NCI-H146 (cell line): ENCODE results near the gene DIAPH3.

ENCODE experiments used
- DNase-seq: peaks from one replicate; lab custom pipeline; 2025; lab: John Stamatoyannopoulos, UW

DIAPH3 gene

GRCh38 chr13:59954601-59955000 lies 209.1 kb downstream of the DIAPH3 start:
- DNase-seq, result no peak

- DNase-seq, result no peak
These were observed 212.7 kb downstream of the DIAPH3 start for GRCh38 chr13:59951011-59951410.

GRCh38 chr13:59950266-59950665 lies 213.5 kb downstream of the DIAPH3 start:
- DNase-seq, result no peak

DNA sequence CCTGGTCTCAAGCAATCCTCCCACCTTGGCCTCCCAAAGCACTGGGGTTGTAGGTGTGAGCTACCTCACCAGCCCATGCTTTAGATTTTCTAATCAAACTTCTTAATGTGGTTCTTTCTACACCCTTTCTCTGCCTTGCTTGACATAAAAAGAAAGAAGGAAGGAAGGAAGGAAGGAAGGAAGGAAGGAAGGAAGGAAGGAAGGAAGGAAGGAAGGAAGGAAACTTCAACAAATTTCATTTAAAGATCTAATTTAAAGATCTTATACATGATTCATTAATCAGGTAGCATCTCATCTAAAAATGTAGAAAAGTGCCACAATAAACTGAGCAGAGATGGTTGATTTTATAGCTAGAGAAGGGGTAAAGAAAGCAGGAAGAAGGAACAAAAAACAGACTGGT lies 215.0 kb downstream of the DIAPH3 start:
- no peak for DNase-seq

- DNase-seq, result no peak
These were observed 216.8 kb downstream of the DIAPH3 start for GRCh38 chr13:59946944-59947343.

- DNase-seq, result peak; percentile 43
These were observed 232.1 kb downstream of the DIAPH3 start for GRCh38 chr13:59931621-59932020.

DNA sequence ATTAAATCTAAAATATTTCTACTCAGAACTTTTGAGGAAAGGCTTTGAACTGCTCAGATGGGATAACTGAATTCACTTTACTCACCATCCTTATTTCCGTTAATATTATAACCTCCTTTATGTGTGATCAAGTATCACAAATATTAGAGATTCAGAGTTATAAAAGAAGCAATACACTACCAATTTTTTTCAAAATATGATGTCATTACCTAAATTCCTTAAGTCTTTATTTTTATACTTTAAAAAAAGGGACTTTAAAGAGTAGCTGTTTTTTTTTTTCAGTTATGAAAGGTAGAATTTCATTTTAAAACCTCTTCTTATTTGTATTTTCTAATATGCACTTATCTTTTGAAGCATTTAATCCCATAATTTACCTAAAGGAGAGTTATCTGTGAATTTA lies 239.5 kb downstream of the DIAPH3 start:
- no peak for DNase-seq

- no peak for DNase-seq
These were observed 248.5 kb downstream of the DIAPH3 start for GRCh38 chr13:59915252-59915651.

DNA sequence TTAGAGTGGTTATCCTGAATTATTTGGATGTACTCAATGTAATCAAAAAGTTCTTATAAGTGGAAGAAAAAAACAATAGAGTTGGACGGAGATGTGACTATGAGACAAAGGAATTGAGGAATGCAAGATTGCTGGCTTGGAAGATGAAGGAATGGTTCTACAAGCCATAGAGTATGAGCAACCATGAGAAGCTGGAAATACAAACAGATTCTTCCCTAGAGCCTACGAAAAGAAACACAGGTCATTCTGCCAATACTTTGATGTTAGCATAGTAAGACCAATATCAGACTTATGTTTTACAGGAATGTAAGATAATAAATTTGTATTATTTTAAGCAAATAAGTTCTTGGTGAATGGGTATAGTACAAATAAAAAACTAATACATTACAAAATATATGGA lies 249.2 kb downstream of the DIAPH3 start:
- DNase-seq, result no peak

DNA sequence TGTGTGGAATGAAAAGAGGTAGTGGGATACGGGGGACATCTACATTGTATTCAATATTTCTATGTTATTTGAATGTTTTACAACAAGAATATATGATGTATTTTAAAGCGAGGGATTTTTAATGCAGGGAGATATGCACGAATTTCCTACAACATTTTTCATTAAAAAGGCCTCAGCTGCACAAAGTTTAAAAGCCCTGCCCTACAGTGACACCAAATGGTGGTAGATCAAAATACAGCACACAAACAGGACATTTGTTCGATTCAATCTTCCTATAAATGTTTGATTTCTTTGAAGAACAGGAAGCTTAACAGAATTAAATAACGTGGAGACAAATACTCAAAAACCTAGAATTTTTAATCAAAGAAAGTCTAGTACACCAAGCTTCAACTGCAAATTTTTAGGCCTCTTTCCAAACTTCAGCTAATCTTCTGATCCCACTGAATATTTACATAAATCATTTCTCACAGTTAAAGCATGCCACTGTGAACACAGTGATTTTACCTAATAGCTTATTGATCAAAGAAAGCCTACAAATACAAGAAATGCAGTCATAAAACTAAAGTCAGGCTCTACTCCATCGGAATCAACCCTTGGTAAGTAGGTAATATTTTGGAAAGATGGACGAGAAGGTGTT lies 257.2 kb downstream of the DIAPH3 start:
- DNase-seq, result peak; percentile 21

- DNase-seq, result no peak
These were observed 262.5 kb downstream of the DIAPH3 start for GRCh38 chr13:59901191-59901590.

- DNase-seq, result no peak
These were observed 265.7 kb downstream of the DIAPH3 start for GRCh38 chr13:59898066-59898465.

- no peak for DNase-seq
These were observed 270.5 kb downstream of the DIAPH3 start for GRCh38 chr13:59893266-59893665.

DNA sequence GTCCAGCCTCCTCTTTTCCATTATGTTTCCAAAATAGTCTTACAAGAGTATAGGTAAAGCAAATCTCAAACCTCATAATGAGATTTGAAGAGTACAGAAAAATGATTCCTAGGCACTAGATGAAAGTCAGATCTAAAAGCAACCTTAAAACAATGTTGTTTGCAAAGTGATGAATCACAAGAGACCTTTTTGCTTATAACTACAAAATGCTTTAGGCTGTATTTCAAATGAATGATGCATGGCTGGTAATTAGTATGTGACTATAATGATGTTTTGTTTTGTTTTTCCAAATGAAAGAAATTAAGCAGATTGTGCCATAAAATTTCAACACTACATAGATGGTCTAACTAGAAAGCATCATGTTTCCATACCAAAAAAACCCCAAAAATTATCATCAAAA lies 272.7 kb downstream of the DIAPH3 start:
- no peak for DNase-seq

GRCh38 chr13:59890054-59890453 lies 273.7 kb downstream of the DIAPH3 start:
- DNase-seq, result no peak

GRCh38 chr13:59888408-59888807 lies 275.3 kb downstream of the DIAPH3 start:
- no peak for DNase-seq

DNA sequence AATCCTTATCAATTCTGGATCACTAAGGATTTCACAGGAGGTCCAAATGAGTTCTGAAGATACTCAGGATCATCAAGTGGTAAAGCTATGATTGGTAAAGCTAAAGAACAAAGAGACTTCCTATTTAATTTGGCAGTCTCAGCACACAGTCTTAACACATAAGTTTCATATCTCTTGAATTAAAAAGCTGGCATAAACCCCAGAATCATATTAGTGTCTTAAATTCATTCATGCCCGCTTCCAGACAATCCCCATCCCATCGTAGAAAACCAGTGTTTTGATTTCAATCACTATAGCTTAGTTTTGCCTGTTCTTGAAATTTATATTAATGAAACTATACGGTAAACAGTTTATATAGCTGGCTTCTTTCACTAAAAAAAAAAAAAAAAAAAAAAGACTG lies 278.7 kb downstream of the DIAPH3 start:
- no peak for DNase-seq

DNA sequence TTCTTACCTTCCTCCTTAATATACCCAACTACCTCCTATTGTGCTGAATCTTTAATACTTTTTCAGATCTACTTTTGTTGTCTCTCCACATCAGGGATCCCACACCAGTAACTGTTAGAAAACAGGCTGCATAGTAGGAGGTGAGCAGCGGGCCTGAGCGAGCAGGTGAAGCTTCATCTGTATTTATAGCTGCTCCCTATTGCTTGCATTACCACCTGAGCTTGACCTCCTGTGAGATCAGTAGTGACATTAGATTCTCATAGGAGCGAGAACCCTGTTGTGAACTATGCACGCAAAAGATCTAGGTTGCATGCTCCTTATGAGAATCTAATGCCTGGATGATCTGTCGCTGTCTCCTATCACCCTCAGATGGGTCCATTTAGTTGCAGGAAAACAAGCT lies 279.8 kb downstream of the DIAPH3 start:
- DNase-seq, result no peak

DNA sequence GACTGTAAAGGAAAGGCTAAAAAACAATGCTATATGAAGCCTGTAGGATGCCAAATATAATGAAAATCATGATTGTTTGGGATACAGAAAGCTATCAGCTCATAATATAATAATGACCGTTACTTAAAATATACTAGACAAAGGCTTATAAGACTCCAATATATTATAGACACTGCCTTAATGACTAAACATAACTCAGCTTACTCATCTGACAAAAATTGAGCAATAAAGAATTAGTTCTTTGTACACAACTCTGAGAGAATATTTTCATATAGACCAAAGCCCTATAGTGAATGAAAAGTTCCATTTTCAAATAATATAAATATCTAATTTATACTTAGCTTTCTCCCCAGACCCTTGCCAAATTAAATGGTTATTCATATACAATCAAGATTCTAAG lies 283.3 kb downstream of the DIAPH3 start:
- no peak for DNase-seq

GRCh38 chr13:59879281-59879680 lies 284.4 kb downstream of the DIAPH3 start:
- no peak for DNase-seq

DNA sequence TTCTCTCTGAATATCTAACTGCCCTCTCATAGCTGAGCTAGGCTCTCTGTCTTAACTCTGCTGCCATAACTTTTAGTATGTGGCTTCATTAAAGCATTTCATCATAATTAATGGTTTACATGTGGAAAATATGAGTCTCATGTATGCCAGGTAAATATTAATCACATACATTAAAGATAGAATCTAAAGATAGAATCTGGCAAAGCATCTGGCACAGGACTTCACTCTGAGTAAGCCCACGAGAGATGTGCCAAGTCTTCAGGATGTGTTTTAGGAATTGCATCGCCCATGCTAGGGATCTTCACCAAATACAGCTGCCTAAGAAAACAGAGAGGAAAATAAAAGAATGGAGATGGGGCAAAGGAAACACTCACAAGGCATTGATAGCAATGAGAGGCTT lies 285.8 kb downstream of the DIAPH3 start:
- no peak for DNase-seq

DNA sequence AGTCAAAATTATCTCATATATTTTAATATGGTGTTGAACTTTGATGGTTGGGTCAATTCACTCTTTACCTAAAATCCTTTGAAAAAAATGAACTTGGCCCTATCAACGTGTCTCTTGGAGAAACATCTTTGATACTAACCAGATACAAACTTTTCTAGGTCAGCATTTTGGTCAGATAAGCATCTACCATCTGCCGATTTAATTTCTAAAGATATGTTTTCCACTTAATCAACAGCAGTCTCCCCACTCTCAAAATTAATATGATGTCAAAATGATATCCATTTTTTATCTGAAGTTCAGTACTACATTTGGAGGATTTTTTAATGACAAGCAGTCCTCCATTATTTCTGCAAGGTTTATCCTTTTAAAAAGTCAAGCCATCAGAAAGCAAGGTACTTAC lies 288.8 kb downstream of the DIAPH3 start:
- DNase-seq, result no peak

GRCh38 chr13:59873856-59874255 lies 289.9 kb downstream of the DIAPH3 start:
- no peak for DNase-seq

- no peak for DNase-seq
These were observed 290.4 kb downstream of the DIAPH3 start for GRCh38 chr13:59873309-59873708.

GRCh38 chr13:59867867-59868266 lies 295.9 kb downstream of the DIAPH3 start:
- DNase-seq, result no peak
